K562 (cell line): ENCODE results near the gene HYAL4. TPM values are rescaled to one million over a fixed set of nuclear protein-coding genes. Genes with fewer than 3 reads are reported as not detected.

Source experiments
- ATAC-seq: fragments of 200-7000 bp; cut with Tn5 transposase; 3 replicates; pipeline ENCODE4 v1.9.1; 2020; ENCODE audit warnings: moderate library complexity
- BruUV-seq: library from RNA; stranded (reverse); fragments of 400-500 nt; replicated peaks from 2 replicates; lab custom pipeline; 2021; lab: Mats Ljungman, UMichigan
- CTCF ChIA-PET: fragments of 300-600 bp; formaldehyde crosslinking; extraction: SDS; loops from one replicate; lab custom pipeline; 2021; ENCODE audit warnings: low intra/inter-chr PET ratio; lab: Yijun Ruan, JAX
- POLR2A ChIA-PET: fragments of 300-600, 350-650 bp; sonication (Branson Sonifier 250); formaldehyde crosslinking; extraction: SDS; loops from one replicate; lab custom pipeline; 2021; ENCODE audit warnings: antibody characterized with exemption, inconsistent platforms; lab: Yijun Ruan, JAX
- DNase-seq, 4 experiments: peaks; one replicate each; pipeline versions ENCODE4 v3.0.0 to v3.0.0-alpha.2; 2011 to 2018; ENCODE audit warnings: low spot score in 3 of 4, mixed read lengths in 3 of 4; ENCODE audit errors: extremely low read depth in 1 of 4
- FAIRE-seq: peaks from 2 replicates; lab custom pipeline; 2011; peaks lifted over from hg19 to GRCh38; lab: Jason Lieb, UNC
- H2AFZ ChIP-seq: 2 replicates; pipeline ENCODE4 v1.6.0; 2011; ENCODE audit warnings: low read depth, low read length, control low read depth, inconsistent platforms
- H3K27ac ChIP-seq: fragments of 200-600 bp; 3 replicates; pipeline ENCODE4 v1.8.0; 2011; ENCODE audit warnings: low read depth, mild to moderate bottlenecking, control low read depth, inconsistent platforms, low read length, moderate library complexity, mixed read lengths; ENCODE audit errors: extremely low read depth
- H3K27me3 ChIP-seq, 2 experiments: fragments of 300-600 bp in 1 of 2; 2 replicates in 1 of 2; 3 replicates in 1 of 2; pipeline versions ENCODE4 v1.6.0 to v1.8.0; 2011; ENCODE audit warnings: inconsistent platforms in 2 of 2, low read length in 2 of 2, mild to moderate bottlenecking in 1 of 2, mixed read lengths in 1 of 2, moderate library complexity in 1 of 2; ENCODE audit not compliant: control insufficient read depth in 2 of 2, insufficient read depth in 2 of 2
- H3K36me3 ChIP-seq: fragments of 300-600 bp; 3 replicates; pipeline ENCODE4 v1.8.0; 2011; ENCODE audit warnings: mild to moderate bottlenecking, low read length, inconsistent platforms; ENCODE audit not compliant: control insufficient read depth, insufficient read depth
- H3K4me1 ChIP-seq, 2 experiments: fragments of 200-600 bp in 1 of 2; replicated peaks in 1 of 2; 2 replicates in 1 of 2; 3 replicates in 1 of 2; pipeline versions ENCODE4 v1.5.1 to v1.8.0; 2011; ENCODE audit warnings: inconsistent platforms in 2 of 2, low read length in 2 of 2, mild to moderate bottlenecking in 1 of 2, mixed read lengths in 1 of 2, moderate library complexity in 1 of 2; ENCODE audit not compliant: control insufficient read depth in 2 of 2, insufficient read depth in 2 of 2
- H3K4me2 ChIP-seq: 2 replicates; pipeline ENCODE4 v1.6.1; 2011; ENCODE audit warnings: low read length, control low read depth, inconsistent platforms, mixed read lengths; ENCODE audit not compliant: insufficient read depth
- H3K4me3 ChIP-seq: fragments of 200-600 bp; sonication (generic), shearing (Covaris generic); 2 replicates; pipeline ENCODE4 v1.5.1; 2016; ENCODE audit warnings: control low read depth, inconsistent platforms
- H3K79me2 ChIP-seq: fragments of 200-600 bp; 3 replicates; pipeline ENCODE4 v1.8.0; 2011; ENCODE audit warnings: low read length, inconsistent platforms; ENCODE audit not compliant: control insufficient read depth, insufficient read depth
- H3K9ac ChIP-seq, 2 experiments: 2 replicates each; pipeline versions ENCODE4 v1.6.0 to v1.6.1; 2011; ENCODE audit warnings: low read depth in 2 of 2, low read length in 2 of 2, control low read depth in 1 of 2, inconsistent platforms in 1 of 2, mild to moderate bottlenecking in 1 of 2, mixed read lengths in 1 of 2; ENCODE audit not compliant: insufficient read depth in 1 of 2
- H3K9me1 ChIP-seq: one replicate; pipeline ENCODE4 v1.6.0; 2011; ENCODE audit warnings: inconsistent platforms, mild to moderate bottlenecking, low read length, moderate library complexity; ENCODE audit not compliant: control insufficient read depth, insufficient read depth
- H3K9me3 ChIP-seq: replicated peaks from 2 replicates; pipeline ENCODE4 v1.5.1; 2011; ENCODE audit warnings: low read depth, low read length, inconsistent platforms; ENCODE audit not compliant: control insufficient read depth, insufficient read depth
- H4K20me1 ChIP-seq: replicated peaks from 2 replicates; pipeline ENCODE4 v1.6.1; 2011; ENCODE audit warnings: low read length, inconsistent platforms, mixed read lengths; ENCODE audit not compliant: control insufficient read depth, insufficient read depth
- DIDO1 ChIP-seq: fragments of 450-650 bp; IDR thresholded peaks from 2 replicates; pipeline ENCODE4 v1.6.1; 2016; ENCODE audit warnings: low read depth, missing biosample characterization, missing genetic modification characterization
- IRF2 ChIP-seq: sonication (generic); formaldehyde crosslinking; IDR thresholded peaks from 2 replicates; pipeline ENCODE4 v1.8.1; 2022; ENCODE audit warnings: mild to moderate bottlenecking, missing genetic modification reagents
- MCM7 ChIP-seq, 2 experiments: fragments of 450-650 bp; IDR thresholded peaks; 2 replicates each; pipeline ENCODE4 v1.6.1; 2016 to 2018
- MTA1 ChIP-seq: fragments of 450-650 bp; IDR thresholded peaks from 2 replicates; pipeline ENCODE4 v1.6.1; 2017; ENCODE audit warnings: borderline replicate concordance
- XRCC5 ChIP-seq: fragments of 200-400 bp; formaldehyde crosslinking; IDR thresholded peaks from 2 replicates; pipeline ENCODE4 v1.6.1; 2017; ENCODE audit warnings: low read depth, mild to moderate bottlenecking, low read length
- ZFP30 ChIP-seq: fragments of 250-450 bp; sonication (Bioruptor Pico); IDR thresholded peaks from 2 replicates; pipeline ENCODE4 v1.8.0; 2022; ENCODE audit warnings: moderate library complexity, mild to moderate bottlenecking, inconsistent platforms, borderline replicate concordance
- ZNF197 ChIP-seq: fragments of 200-800 bp; sonication (Bioruptor generic); IDR thresholded peaks from 2 replicates; pipeline ENCODE4 v1.6.1; 2016; ENCODE audit warnings: low read depth, missing genetic modification characterization, missing compliant biosample characterization
- ZNF3 ChIP-seq: fragments of 250-450 bp; sonication (Bioruptor Pico); IDR thresholded peaks from 2 replicates; pipeline ENCODE4 v1.5.0; 2021; ENCODE audit warnings: mild to moderate bottlenecking, moderate library complexity
- ZNF586 ChIP-seq: fragments of 450-650 bp; formaldehyde crosslinking; conservative IDR thresholded peaks from 2 replicates; pipeline ENCODE4 v1.4.0; 2020; ENCODE audit warnings: mild to moderate bottlenecking, moderate library complexity
- ZNF668 ChIP-seq: fragments of 250-450 bp; sonication (Bioruptor Pico); IDR thresholded peaks from 2 replicates; pipeline ENCODE4 v1.8.0; 2022; ENCODE audit warnings: mild to moderate bottlenecking, inconsistent platforms
- ZZZ3 ChIP-seq: fragments of 450-650 bp; IDR thresholded peaks from 2 replicates; pipeline ENCODE4 v1.6.1; 2016; ENCODE audit warnings: antibody characterized with exemption, mild to moderate bottlenecking, moderate library complexity
- WGBS: fragments of 100-300 bp; shearing (Covaris generic); methylation state at CpG from one replicate; pipeline ENCODE4 v1.1.6; 2016; ENCODE audit warnings: low coverage, mixed read lengths; ENCODE audit not compliant: insufficient coverage; ENCODE audit errors: missing lambda C conversion rate; 5-methylcytosine and 5-hydroxymethylcytosine counted together
- in situ Hi-C: fragments of 300-500 bp; cut with MboI; formaldehyde crosslinking; loops from 4 replicates; pipeline ENCODE4 v1.15.0; 2018; ENCODE audit warnings: inconsistent platforms, mixed read lengths
- intact Hi-C: fragments of 100-400 bp; cut with micrococcal nuclease; formaldehyde crosslinking; loops from 2 replicates; pipeline ENCODE4 v1.14.2; 2022
- polyA plus RNA-seq, 8 experiments: library from polyadenylated mRNA; depleted of rRNA in 4 of 8; stranded (reverse) in 5 of 8; unstranded in 3 of 8; fragments of >200 nt; fragmentation: Nextera tagmentation in 2 of 8; fragmentation: Illumina TruSeq in 1 of 8; extraction: Ambion mirVana in 2 of 8; extraction: Trizol in 1 of 8; gene quantifications; 2 replicates each; pipeline versions ENCODE4 v1.2.1 to v1.2.3, GENCODE V29; 2011 to 2014; ENCODE audit warnings: inconsistent platforms in 1 of 8, missing spikeins in 1 of 8
- total RNA-seq, 7 experiments: library from RNA; depleted of rRNA in 6 of 7; stranded (reverse); fragments of >200 nt in 6 of 7; fragmentation: Illumina TruSeq in 2 of 7; extraction: Trizol in 2 of 7; gene quantifications; 2 replicates each; pipeline versions ENCODE4 v1.2.1 to v1.2.3, GENCODE V29; 2011 to 2021; ENCODE audit warnings: low replicate concordance in 1 of 7
- TF ChIP-seq, protein P1 (sequence below): fragments of 250-450 bp; sonication (Bioruptor Pico); IDR thresholded peaks from 2 replicates; pipeline ENCODE4 v1.9.0; 2021; ENCODE audit warnings: mild to moderate bottlenecking, inconsistent platforms
- TF ChIP-seq, protein P2 (sequence below): fragments of 450-650 bp; formaldehyde crosslinking; IDR thresholded peaks from 2 replicates; pipeline ENCODE4 v1.4.0; 2022; ENCODE audit warnings: missing genetic modification characterization
- TF ChIP-seq, protein P3 (sequence below): fragments of 450-650 bp; IDR thresholded peaks from 2 replicates; pipeline ENCODE4 v1.6.1; 2016; ENCODE audit warnings: borderline replicate concordance
- TF ChIP-seq, protein P4 (sequence below): fragments of 250-450 bp; sonication (Bioruptor Pico); IDR thresholded peaks from 2 replicates; pipeline ENCODE4 v1.4.0; 2020; ENCODE audit warnings: mild to moderate bottlenecking

HYAL4 gene
- total and polyA plus RNA-seq, 9 of the 15 experiments (the other 6 are each of a cell fraction or from before 2014, with no cell fraction given) = not detected

DNA sequence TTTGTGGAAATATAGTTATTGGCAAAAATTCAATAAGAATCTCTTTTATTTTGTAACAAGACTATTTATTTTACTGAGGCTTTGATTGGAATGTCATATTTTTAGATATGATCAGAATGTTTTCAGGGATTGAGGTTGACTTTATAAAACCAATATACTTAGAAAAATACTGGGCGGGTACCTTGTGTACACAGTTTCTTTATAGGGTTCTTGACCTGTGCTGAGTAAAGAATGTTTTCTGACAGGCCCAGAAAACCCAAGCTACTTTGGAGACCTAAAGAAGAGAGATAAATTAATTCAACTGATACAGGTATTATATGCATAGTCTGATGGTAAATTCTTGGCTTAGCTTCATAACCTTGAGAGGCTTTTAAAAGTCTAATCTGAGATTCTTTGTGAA is 56.1 kb downstream of the HYAL4 start:
- ATAC-seq (no peak), DNase-seq (no peak), FAIRE-seq (no peak)
- Histone ChIP-seq H3K4me1 (no peaks in the 10 kb centered on the region), H3K4me3 (no peak overlapping the region), H3K79me2 (no peaks in the 10 kb centered on the region), H3K9ac (no peak overlapping the region), H3K9me3 (no peaks in the 10 kb centered on the region), H3K4me2 (no peak overlapping the region), H2AFZ (no peak overlapping the region), H3K27ac (no peak overlapping the region), H3K9me1 (no peaks in the 10 kb centered on the region), H3K27me3 (no peaks in the 10 kb centered on the region), H3K36me3 (no peaks in the 10 kb centered on the region), H4K20me1 (no peaks in the 10 kb centered on the region)
- ChIA-PET CTCF (no interaction called here), POLR2A (no interaction called here)
- in situ Hi-C loops = no loop called here
- BruUV-seq = no TSS peak
- intact Hi-C loops = no loop called here
- 0% methylated on average over 1 of the region's 1 CpG for WGBS
- TF ChIP-seq MTA1 = no peak
- no peak for TF ChIP-seq ZFP30
- TF ChIP-seq ZNF586 (CRISPR knock-in tag) = no peak
- TF ChIP-seq, protein P1, sequence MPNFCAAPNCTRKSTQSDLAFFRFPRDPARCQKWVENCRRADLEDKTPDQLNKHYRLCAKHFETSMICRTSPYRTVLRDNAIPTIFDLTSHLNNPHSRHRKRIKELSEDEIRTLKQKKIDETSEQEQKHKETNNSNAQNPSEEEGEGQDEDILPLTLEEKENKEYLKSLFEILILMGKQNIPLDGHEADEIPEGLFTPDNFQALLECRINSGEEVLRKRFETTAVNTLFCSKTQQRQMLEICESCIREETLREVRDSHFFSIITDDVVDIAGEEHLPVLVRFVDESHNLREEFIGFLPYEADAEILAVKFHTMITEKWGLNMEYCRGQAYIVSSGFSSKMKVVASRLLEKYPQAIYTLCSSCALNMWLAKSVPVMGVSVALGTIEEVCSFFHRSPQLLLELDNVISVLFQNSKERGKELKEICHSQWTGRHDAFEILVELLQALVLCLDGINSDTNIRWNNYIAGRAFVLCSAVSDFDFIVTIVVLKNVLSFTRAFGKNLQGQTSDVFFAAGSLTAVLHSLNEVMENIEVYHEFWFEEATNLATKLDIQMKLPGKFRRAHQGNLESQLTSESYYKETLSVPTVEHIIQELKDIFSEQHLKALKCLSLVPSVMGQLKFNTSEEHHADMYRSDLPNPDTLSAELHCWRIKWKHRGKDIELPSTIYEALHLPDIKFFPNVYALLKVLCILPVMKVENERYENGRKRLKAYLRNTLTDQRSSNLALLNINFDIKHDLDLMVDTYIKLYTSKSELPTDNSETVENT (CRISPR knock-in tag) = no peak
- no peak for TF ChIP-seq MCM7 (IDR thresholded peaks at IDR 0.05)
- TF ChIP-seq, protein P2, sequence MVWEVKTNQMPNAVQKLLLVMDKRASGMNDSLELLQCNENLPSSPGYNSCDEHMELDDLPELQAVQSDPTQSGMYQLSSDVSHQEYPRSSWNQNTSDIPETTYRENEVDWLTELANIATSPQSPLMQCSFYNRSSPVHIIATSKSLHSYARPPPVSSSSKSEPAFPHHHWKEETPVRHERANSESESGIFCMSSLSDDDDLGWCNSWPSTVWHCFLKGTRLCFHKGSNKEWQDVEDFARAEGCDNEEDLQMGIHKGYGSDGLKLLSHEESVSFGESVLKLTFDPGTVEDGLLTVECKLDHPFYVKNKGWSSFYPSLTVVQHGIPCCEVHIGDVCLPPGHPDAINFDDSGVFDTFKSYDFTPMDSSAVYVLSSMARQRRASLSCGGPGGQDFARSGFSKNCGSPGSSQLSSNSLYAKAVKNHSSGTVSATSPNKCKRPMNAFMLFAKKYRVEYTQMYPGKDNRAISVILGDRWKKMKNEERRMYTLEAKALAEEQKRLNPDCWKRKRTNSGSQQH (CRISPR knock-in tag) = no peak
- no peak for TF ChIP-seq ZZZ3
- no peak for TF ChIP-seq ZNF197 (CRISPR knock-in tag)
- TF ChIP-seq, protein P3, sequence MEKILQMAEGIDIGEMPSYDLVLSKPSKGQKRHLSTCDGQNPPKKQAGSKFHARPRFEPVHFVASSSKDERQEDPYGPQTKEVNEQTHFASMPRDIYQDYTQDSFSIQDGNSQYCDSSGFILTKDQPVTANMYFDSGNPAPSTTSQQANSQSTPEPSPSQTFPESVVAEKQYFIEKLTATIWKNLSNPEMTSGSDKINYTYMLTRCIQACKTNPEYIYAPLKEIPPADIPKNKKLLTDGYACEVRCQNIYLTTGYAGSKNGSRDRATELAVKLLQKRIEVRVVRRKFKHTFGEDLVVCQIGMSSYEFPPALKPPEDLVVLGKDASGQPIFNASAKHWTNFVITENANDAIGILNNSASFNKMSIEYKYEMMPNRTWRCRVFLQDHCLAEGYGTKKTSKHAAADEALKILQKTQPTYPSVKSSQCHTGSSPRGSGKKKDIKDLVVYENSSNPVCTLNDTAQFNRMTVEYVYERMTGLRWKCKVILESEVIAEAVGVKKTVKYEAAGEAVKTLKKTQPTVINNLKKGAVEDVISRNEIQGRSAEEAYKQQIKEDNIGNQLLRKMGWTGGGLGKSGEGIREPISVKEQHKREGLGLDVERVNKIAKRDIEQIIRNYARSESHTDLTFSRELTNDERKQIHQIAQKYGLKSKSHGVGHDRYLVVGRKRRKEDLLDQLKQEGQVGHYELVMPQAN = no peak
- no peak for TF ChIP-seq IRF2 (CRISPR knock-in tag)
- no peak for TF ChIP-seq DIDO1 (tag)
- TF ChIP-seq, protein P4, sequence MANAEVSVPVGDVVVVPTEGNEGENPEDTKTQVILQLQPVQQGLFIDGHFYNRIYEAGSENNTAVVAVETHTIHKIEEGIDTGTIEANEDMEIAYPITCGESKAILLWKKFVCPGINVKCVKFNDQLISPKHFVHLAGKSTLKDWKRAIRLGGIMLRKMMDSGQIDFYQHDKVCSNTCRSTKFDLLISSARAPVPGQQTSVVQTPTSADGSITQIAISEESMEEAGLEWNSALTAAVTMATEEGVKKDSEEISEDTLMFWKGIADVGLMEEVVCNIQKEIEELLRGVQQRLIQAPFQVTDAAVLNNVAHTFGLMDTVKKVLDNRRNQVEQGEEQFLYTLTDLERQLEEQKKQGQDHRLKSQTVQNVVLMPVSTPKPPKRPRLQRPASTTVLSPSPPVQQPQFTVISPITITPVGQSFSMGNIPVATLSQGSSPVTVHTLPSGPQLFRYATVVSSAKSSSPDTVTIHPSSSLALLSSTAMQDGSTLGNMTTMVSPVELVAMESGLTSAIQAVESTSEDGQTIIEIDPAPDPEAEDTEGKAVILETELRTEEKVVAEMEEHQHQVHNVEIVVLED (CRISPR knock-in tag) = no peak
- TF ChIP-seq XRCC5 = no peak
- TF ChIP-seq ZNF668 (CRISPR knock-in tag) = no peak
- no peak for TF ChIP-seq ZNF3 (CRISPR knock-in tag)
